T-helper 17 cell (primary cell): ENCODE data around the gene KDM5B. TPM values are rescaled to one million over a fixed set of nuclear protein-coding genes. Genes with fewer than 3 reads are reported as not detected.

Source experiments
- ATAC-seq: fragments of 150-1000 bp; cut with Tn5 transposase; 2 replicates; pipeline ENCODE4 v1.10.0; 2021; ENCODE audit warnings: mild to moderate bottlenecking, moderate library complexity
- DNase-seq, 3 donors: peaks; one replicate each; pipeline versions ENCODE4 v3.0.0 to v3.0.0-alpha.2; 2020 to 2021
- H3K9me3 ChIP-seq: one replicate; pipeline ENCODE4 v1.7.0; 2013; ENCODE audit warnings: low read length, mild to moderate bottlenecking; ENCODE audit not compliant: control insufficient read depth, poor library complexity, severe bottlenecking
- H3K27ac Mint-ChIP-seq: one replicate; pipeline ENCODE4 v1.8.0; 2022; ENCODE audit warnings: mild to moderate bottlenecking, moderate library complexity, mixed read lengths
- H3K27me3 Mint-ChIP-seq: one replicate; pipeline ENCODE4 v1.8.0; 2022; ENCODE audit warnings: mixed read lengths
- H3K36me3 Mint-ChIP-seq: one replicate; pipeline ENCODE4 v1.8.0; 2022; ENCODE audit warnings: low read depth, mixed read lengths
- H3K4me1 Mint-ChIP-seq: one replicate; pipeline ENCODE4 v1.8.0; 2022; ENCODE audit warnings: mild to moderate bottlenecking, mixed read lengths
- H3K4me3 Mint-ChIP-seq: one replicate; pipeline ENCODE4 v1.8.0; 2022; ENCODE audit warnings: mild to moderate bottlenecking, moderate library complexity, mixed read lengths
- total RNA-seq, 4 donors: library from RNA in 2 of 4; stranded (reverse) in 2 of 4; gene quantifications; one replicate each; pipeline ENCODE4 v1.2.3 and lab custom pipeline; 2022 to 2026

The KDM5B gene
- total RNA-seq, 2 donors from 2014 or later, result 64.2 to 76.2 TPM

- no peaks in the 10 kb centered on the region for H3K9me3 ChIP-seq
- H3K4me1 Mint-ChIP-seq, result no peaks in the 10 kb centered on the region
- ATAC-seq (no peak), DNase-seq (no peak)
- no peak overlapping the region for H3K27ac Mint-ChIP-seq
- H3K36me3 Mint-ChIP-seq, result peaks cover 9% of the 10 kb centered on the region
- peaks cover 26% of the 10 kb centered on the region for H3K27me3 Mint-ChIP-seq
- no peak overlapping the region for H3K4me3 Mint-ChIP-seq
These were observed 128.6 kb downstream of the KDM5B start for GRCh38 chr1:202679406-202680177.

GRCh38 chr1:202677433-202677832 is 130.8 kb downstream of the KDM5B start:
- Mint-ChIP-seq H3K27me3 (peaks cover 12% of the 10 kb centered on the region), H3K4me1 (no peaks in the 10 kb centered on the region)

More at GRCh38 chr1:202677433-202677832, 130.8 kb downstream of the KDM5B start:
- ATAC-seq (no peak), DNase-seq (no peak)
- no peak overlapping the region for H3K4me3 Mint-ChIP-seq
- H3K36me3 Mint-ChIP-seq, result peaks cover 9% of the 10 kb centered on the region
- no peak overlapping the region for H3K27ac Mint-ChIP-seq
- H3K9me3 ChIP-seq, result no peaks in the 10 kb centered on the region

Other genes starting within 250 kb of the KDM5B start
- gene SYT2, start 98.0 kb downstream of the KDM5B start, total RNA-seq, result not detected
- under 1 TPM in 1 of 2 donors, not detected in 1; 0.97 TPM for gene PCAT6, start 2.5 kb upstream of the KDM5B start, total RNA-seq
- gene RABIF, start 80.7 kb upstream of the KDM5B start, total RNA-seq, result 10 to 100 TPM; 10.3 to 11.1 TPM
- gene KLHL12, start 118.8 kb upstream of the KDM5B start, total RNA-seq, result 10 to 100 TPM; 16.7 to 21.1 TPM
- gene ADIPOR1, start 149.9 kb upstream of the KDM5B start, total RNA-seq, result 100 to 1,000 TPM in 1 of 2 donors, 10 to 100 TPM in 1; 65.8 to 126 TPM
- gene CYB5R1, start 158.8 kb upstream of the KDM5B start, total RNA-seq, result 10 to 100 TPM; 41.6 to 42.4 TPM
- 100 to 1,000 TPM; 118 to 130 TPM for gene TMEM183A, start 199.0 kb upstream of the KDM5B start, total RNA-seq
- gene PPFIA4, start 218.1 kb upstream of the KDM5B start, total RNA-seq, result 1 to 10 TPM in 1 of 2 donors, under 1 TPM in 1; 0.81 to 1.5 TPM